Measurements from ENCODE around the gene CLECL1.
A peak's percentile ranks its signal among the peaks of the same experiment; 100 is the strongest.

The CLECL1 gene

DNA sequence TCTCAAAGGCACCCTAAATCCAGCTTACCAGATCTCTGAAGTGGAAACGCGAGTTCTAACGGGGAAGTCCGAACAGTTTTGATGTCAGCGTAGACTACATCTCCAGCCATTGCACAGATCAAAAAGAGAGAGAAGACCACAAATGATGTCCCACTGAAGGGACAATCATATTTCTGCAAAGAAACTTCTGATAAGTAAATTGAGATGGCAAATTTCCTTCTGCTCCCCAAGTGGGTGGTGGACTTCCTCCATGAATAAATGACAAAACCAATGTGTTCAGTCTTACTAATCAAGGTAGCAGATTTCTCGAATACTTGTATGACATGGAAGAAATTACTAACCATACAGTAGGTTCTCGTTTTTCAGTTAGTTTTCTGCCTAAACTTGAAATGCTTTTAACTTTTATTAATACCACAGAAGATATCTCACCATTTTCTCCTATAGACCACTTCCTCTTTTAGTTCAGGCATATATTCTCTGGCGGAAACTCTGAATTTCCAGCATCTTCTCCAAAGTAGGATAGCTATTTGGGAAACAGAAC is at the start of gene CLECL1:
TSS of gene CLECL1 (minus strand) at position 177 of the 541 bp plus-strand sequence.
- peak; percentile 76 for DNase-seq (ENCODE audit: low spot score)

DNA sequence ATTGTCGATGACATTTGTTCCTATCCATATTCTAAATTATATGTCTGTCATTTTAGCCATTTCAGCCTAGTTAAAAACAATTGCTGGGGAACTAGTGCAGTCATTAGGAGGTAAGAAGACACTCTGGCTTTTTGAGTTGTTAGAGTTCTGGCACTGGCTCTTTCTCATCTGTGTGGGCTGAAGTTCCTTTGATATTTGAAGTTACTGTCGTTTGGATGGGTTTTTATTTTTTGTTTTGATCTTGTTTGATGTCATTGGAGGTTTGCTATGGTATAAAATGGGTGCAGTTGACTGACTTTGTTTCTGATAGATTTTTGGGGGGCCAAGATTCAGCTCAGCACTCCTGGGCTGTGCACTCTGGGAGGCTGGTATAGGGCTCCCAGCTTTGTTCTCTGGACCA is 48.5 kb upstream of the CLECL1 start:
- no peak for DNase-seq (ENCODE audit: low spot score)

DNA sequence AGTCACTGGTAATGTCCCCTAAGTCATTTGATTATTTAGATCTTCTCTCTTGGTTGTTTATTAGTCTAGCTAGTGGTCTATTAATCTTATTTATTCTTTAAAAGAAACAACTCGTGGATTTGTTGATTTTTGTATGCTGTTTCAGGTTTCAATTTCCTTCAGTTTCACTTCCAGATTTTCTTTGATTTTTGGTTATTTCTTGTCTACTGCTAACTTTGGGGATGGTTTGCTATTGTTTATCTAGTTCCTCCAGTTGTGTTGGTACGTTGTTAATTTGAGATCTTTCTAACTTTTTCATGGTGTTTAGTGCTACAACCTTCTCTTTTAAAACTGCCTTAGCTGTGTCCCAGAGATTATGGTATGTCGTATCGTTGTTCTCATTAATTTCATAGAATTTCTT is 46.3 kb upstream of the CLECL1 start:
- DNase-seq (ENCODE audit: low spot score), result no peak

DNA sequence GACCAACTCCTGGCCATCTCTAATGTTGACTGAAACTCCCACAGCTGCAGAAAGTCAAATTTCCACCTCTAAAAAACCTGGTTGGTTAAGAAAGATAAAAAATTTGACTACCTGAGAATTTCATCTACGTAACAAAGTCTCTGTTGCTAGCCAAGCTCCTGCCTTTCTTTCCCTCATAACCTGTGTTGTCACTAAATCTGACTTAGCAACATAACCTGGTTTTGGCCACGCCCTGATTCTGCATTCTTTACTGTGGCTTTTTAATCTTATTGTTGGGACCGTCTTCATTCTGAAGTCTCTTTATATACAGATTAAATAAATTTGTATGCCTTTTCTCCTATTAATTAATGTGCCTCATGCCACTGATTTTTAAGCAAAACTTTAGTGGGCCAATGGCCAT is 43.9 kb upstream of the CLECL1 start:
- no peak for DNase-seq (ENCODE audit: low spot score)

DNA sequence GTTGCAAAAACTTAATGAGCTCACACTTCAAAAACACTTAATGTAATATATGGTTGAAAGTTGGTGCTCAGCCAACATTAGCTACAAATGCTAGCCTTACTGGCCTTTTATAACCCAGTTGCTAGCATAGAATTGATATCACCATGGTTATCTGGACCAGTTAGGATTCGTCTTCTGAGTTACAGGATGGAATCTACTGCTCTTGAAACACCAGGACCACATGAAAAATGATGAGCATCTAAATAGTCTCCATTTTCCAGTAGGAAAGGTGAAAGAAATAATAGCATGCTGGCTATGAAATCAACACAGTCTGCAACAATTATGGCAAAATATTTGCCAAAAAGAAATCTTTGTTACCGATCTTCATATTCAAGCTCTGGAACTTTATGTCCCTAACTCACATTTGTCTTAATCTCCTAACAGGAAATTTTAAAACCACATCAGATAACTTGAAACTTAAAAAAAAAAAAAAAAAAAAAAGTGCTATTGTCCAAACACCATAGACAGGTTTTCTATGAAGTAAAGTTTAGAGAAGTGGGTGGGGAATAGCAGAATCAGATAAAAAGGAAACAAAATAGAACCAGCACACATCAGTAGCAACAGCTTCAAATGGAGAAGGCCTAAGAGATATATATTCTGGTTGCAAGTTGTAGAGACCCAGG is 40.5 kb upstream of the CLECL1 start:
- no peak for DNase-seq (ENCODE audit: low spot score)

DNA sequence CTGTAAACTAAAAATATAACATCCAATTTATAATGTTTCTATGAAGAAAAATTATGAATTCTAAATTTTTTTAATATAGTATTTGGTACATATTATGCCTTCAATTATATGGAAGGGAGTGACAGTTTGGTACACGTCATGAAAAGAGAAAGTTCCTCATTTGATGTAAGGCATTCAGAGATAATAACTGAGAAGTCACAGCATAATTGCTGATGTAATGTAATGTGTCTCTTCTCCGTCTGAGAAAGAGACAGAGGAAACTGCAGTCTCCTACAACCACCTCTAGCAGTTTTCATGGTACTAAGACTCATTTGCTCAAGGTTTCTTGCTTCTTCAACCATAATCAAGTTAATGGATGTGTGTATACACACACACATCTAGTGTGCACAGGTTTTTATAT is 30.1 kb upstream of the CLECL1 start:
- peak; percentile 69 for DNase-seq (ENCODE audit: low spot score)

DNA sequence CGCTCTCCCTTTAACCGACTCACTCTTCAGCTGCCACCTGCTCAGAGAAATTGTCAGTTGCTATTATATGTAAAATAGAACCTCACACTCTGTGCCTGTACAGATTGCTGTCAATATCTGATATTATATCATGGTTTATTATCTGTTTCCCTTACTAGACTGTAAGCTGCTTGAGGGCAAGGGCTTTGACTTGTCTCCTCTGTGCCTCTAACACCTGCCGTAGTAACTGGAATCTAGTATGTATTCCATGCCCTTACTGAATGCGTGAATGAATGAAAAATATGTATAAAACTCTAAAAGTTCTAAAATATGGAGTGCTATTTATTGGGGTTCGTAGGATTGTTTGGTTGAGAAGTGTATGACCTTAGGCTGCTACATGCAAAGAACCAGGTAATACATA is 29.5 kb upstream of the CLECL1 start:
- no peak for DNase-seq (ENCODE audit: low spot score)

DNA sequence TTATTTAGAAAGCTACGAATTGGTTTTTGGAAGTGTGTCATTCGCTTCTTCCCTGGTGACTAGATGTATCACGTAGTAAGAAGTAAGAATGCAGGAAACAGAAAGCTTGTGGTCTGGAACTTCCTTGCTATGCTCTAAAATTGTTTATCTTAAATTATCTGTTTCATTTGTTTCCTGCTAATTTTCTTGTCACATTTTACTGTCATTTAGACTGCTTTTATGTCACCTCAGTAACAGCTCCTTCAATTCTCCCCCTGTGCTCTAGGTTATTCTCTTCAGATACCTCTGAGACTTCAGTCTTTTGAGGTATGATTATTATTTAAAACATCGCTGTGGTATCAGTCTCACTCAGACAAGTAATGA is 28.5 kb upstream of the CLECL1 start:
- DNase-seq (ENCODE audit: low spot score), result peak; percentile 55

DNA sequence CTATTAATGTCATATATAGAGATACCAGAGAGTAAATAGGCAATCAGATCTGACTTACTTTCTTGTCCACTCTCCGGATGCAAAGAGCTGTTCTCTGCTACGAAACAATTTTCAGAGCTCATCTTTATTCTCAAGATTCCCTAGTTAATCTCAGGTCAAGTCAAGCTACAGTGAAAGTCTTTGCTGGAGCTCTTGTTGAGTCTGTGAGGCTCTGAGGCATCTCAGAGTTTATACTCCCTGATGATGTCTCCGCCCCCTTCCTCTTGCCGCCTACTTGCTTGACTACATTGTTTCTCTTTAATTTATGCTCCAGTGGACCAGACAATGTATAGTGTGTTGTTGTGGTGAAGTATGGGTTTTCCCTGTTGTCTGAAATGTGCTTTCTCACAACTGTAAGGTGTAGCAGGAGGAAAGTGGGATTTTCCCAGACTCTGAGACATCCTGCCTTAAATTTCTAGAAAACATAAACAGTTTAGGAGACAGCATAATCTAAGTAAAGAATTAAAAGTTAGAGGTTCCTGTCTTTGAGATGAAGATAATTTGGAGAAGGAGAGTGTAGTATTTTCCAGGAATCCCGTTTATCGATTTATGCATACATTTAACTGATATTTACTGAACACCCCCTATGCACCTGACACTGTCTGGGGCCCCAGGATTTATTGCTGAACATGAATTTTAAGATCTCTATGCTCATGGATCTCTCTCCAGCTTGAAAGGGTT is 28.0 kb upstream of the CLECL1 start, which contains the start of gene CD69:
TSS of gene CD69 (minus strand) at position 203 of the 720 bp plus-strand sequence. CDS start at position 122, 81 bp downstream.
- peak; percentile 94 for DNase-seq (ENCODE audit: low spot score)

DNA sequence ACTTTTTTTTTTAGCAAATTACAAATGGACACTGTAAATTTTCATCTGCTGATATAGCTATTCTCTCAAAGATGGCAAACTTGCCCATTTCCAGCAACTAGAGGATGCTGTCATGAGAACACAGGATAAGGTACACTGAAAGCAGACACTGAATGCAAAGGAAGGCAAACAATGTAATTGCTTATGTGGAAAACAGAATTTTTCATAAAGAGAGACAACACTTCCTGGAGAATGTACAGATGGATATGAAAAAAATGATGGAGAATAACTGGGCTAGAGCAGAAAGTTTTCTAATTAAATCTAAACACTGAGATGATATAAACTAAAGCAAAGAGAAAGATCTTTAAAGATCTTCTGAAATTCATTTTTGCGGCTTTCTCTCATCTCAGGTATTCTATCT is 27.2 kb upstream of the CLECL1 start:
- DNase-seq (ENCODE audit: low spot score), result peak; percentile 53

DNA sequence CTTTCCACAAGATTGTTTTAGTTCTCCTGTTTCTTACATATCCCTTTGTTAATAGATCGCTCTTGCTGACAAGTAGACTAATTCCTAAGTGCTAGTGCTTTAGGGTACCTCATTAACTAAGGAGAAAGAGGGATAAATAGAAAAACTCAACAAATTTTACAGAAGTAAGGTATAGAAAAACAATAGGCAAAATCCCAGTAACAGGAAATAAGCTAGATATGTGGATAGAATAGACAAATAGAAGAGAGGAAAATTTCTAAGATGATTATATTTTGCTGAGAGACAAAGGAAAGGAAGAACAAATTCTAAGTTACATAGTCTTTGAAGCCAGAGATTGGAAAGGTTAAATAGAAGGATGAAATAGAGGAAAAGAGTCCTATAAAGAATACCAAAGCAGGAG is 26.8 kb upstream of the CLECL1 start:
- DNase-seq (ENCODE audit: low spot score), result peak; percentile 47

DNA sequence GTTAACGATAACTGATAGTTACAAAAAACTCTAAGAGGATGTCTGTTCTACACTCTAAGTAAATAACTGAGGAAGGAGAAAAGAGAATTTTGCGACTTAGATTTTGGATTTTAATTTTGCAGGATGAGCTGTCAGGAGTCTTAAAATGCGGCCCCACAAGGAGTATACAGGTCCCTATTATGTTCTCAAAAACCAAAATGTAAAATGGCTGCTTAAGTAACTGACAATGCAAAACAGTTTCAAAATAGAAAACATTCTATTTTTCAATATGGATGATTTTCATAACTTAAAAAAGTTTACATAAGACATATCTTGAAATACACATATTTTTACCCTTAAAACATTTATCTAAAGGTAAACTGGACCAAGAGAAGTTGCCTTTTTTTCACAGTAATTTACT is 25.2 kb upstream of the CLECL1 start:
- DNase-seq (ENCODE audit: low spot score), result no peak

DNA sequence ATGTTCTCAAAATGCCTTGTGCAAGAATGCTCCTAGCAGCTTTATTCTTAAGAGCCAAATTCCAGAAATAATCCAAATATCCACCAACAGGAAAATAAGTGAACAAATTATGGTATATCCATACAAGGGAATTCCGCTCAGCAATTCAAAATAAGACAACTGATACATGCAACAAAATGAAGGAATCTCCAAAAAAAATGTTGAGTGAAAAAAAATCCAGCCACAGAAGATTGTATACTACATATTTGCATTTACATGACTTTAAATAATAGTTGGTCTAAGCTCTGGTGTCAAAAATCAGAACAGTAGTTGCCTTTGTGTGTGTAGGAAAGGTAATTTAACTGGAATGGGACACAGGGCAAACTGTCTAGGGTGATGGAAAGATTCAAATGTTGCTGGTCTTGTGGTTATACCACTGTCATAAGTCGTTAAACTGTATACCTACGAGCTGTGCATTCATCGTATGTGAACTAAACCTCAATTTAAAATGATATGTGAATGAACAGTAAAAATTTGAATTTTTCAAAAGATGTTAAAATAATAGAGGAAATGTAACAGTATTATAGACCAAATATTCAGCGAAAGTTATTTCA is 24.6 kb upstream of the CLECL1 start:
- DNase-seq (ENCODE audit: low spot score), result peak; percentile 49

DNA sequence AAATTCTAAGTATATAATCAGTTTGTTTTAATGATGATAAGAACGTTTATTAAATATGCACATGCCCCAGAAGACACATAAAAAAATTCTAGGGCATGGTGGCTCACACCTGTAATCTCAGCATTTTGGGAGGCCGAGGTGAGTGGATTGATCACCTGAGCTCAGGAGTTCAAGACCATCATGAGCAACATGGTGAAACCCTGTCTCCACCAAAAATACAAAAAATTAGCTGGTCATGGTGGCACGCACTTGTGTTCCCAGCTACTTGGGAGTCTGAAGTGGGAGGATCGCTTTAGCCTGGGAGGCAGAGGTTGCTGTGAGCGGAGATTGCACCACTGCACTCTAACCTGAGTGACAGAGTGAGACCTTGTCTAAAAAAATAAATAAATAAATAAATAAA is 23.8 kb upstream of the CLECL1 start:
- no peak for DNase-seq (ENCODE audit: low spot score)

DNA sequence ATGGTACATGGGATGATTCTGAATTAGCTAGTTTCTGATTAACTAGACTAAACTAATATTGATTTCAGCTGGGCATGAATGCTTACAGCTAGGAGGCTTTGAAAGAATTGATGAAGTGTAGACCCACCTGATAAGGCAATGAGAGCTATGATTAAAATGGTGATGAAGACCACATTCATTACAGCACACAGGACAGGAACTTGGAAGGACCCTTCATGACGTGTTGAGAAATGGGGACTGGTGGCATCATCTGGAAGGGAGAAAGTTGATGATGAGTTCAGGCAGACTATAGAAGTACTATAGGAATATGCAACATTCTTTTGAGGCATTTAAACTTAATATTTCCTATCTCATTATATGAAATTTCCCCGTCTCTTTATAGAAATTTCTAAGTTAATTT is 23.3 kb upstream of the CLECL1 start:
- DNase-seq (ENCODE audit: low spot score), result no peak

DNA sequence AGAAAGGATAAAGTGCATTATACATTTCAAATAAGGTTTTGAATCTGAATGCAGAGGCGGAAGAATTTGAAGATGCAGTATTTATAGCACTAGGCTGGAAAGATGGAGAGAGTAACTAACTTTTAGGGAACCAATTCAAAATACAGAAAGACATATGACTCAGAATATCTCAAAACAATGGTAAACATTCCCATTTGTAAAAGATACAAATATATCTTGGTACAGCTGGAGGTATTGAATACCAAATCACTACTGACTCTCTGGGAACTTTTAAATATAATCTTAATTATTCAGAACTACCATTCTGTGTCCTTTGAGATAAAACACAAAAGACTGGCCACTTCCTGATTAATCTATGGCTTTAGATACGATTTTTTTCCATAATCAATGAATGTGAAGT is 22.7 kb upstream of the CLECL1 start:
- no peak for DNase-seq (ENCODE audit: low spot score)

DNA sequence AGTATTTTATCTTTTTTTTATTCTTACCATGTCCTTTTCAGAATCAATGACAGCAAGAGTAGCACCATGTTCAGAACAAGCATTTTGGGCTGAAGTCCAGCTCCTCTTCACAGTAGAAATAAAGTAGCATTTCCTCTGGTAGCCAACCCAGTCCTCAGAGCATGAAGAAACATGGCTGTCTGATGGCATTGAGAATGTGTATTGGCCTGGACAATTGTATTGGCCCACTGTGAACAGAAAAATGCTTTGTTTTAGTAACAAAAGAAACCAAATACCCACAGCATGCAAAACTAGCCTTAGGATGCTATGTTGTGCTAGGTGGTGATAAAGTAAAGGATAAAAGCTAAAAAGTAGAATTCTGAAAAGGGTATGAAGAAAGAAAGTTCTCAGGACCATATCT is 22.1 kb upstream of the CLECL1 start:
- no peak for DNase-seq (ENCODE audit: low spot score)

DNA sequence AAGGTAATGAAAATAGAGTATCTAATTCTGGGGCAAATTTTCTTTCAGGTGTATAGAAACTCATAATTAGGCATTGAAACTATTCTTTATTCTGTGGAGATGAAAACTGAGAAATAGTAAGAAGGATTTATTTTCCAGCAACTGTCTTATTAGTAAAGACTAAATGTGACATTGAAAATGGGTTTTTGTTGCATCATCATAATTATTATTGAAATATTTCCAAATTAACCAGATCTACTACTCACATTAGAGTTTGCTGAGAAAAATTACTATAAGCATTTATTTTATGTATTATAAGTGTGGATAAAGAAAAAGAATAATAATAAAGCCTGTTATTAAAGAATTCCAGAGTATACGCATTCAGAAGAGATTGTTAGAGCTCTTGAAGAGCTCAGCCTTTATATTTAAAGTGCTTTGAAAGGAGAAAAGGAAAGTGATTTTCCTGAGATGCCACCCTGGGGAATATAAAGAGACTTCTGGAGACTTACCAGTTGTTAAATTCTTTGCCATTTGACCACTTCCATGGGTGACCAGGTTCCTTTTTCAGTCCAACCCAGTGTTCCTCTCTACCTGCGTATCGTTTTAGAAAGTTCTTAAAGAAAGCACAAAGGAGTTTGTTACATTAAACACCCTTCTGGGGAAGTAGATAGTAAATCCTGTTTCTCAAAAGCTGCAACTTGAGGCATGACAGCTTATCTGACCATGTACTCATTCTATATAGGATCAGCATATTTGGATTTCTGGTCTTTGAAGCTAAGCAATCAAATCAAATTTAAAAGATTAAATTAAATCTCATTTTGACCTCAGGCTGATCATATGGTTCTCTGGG is 21.4 kb upstream of the CLECL1 start:
- no peak for DNase-seq (ENCODE audit: low spot score)

DNA sequence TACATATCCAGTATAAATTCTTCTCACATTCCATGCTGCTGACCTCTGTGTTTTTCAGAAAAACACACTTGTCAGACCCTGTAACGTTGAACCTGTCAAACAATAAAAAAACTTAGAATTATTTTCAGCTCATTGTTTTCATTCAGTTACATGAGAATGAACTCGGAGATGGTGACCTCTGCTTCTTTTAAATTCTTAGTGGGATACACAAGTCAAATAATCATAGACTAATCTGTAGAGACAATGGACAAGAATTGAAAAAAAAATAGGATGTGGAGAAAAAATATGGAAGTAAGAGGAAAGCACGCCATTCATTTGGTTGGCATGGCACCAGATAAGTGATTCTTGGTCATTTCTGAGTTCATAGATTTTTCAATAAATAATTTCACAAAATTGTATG is 20.6 kb upstream of the CLECL1 start:
- DNase-seq (ENCODE audit: low spot score), result no peak

DNA sequence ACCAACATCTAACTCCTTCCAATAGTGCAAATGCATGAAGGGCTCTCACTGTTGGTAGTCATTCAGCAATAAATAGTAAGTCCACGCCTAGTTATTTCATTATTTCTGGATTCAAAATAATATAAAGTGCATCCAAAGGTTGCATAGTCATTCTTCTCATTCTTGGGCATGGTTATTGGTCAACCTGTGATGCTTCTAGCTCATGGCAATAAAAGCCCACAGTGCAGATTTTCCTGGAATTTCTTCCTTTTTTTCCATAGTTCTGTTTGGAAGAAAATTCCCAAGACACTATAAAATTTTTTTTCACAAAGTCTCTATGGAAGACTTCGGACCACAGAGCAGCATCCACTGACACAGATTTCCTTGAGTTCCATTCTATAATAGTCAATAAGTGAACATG is 20.2 kb upstream of the CLECL1 start:
- no peak for DNase-seq (ENCODE audit: low spot score)

DNA sequence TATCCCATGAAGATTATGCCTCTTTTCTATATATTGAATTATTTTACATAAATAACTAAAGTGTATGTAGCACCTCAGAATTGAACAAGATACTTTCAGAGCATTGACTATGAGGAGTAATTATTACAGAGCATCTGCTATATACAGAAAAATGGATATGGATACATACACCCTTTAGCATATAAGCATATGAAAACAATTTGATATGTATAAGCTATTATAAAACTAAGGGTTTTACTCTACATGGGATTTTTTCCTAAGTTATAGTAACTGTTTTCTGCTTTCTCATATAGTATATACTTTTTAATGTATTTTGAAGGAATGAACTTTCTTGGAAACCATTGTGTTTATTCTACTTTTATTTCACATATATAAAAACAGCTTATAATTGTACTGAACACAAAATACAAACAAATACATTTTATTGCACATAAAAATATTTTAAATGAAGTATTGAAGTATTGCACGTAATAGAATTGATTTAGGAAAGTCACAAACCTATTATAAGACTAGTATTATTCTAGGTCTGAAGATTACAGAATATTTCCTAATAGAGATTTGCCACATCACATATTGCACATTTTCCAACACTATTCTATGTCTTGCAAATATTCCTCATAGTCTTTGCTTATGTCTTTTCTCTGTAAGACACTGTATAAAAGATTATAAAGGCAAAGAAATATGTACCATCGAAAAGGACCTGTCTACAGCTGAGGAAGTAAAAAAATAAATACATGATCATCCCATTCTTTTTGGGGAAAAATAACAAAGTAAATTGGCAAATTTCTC is 19.4 kb upstream of the CLECL1 start:
- no peak for DNase-seq (ENCODE audit: low spot score)
